Stimulated activated CD4-positive, alpha-beta T cell treated with anti-CD3 and anti-CD28 coated beads, Interleukin-12 subunit alpha, Interleukin-12 subunit beta, amount 100 ng/mL, for 4 hours (primary cell): ENCODE measurements around the gene GXYLT2.

Source experiments
- DNase-seq: peaks from one replicate; pipeline ENCODE4 v3.0.0-alpha.2; 2020

GXYLT2 gene

GRCh38 chr3:73021301-73021835 lies 133.5 kb downstream of the GXYLT2 start:
- no peak for DNase-seq

GRCh38 chr3:73024836-73025235 lies 137.0 kb downstream of the GXYLT2 start:
- DNase-seq: no peak

GRCh38 chr3:73026111-73026759 lies 138.4 kb downstream of the GXYLT2 start:
- DNase-seq: no peak
